ENCODE measurements around the gene OLFML2A. TPM values are rescaled to one million over a fixed set of nuclear protein-coding genes. Genes with fewer than 3 reads are reported as not detected.
A peak's percentile ranks its signal among the peaks of the same experiment; 100 is the strongest.

Gene OLFML2A
- total RNA-seq, 1 experiment from 2014 or later, result 6.7 TPM

DNA sequence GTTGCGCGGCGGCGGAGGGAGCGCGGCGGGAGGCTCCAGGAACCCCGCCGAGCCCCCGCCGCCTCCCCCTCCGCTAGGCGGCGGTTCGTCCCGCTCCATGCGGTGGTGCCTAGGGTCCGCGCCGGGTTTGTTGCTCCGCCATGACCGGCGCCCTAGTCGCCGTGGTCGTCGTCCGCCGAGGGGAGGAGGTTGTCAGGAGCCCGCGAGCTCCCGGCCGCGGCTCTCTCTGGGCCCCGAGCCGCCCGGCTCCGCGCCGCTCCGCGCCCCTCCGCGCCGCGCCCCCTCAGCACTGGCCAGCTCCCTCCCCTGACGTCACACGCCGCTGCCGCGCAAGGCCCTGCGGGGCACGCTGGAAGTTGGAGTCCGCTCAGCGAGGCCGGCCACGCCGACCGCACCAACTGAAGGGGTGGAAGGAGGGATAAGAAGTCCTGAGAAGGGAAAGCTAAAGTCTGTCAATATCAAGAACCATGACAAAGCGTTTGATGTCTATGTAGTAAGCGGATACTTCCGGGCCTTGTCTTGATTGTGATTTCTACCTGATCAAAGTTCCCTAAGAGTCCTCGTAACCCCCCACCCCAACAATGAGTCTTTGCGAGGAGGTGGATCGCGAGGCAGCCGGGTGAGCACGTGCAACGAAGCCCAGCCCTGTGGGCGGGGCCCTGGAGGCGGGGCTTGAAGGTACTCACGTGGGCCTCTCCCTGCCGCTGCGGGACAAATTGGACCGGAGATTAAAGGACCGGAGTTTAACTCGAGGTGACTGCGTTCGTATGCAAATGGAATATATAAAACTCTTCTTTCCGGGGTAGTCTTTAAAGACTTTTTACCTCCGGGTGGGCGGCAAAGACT, 5.7 kb upstream of the OLFML2A start, which contains the start of gene NR6A1:
Gene NR6A1 (minus strand): TSS at position 291 of the 846 bp plus-strand sequence.
- ATAC-seq, result peak; percentile 81
- H3K4me3 Mint-ChIP-seq, result peak within 1 kb of the TSS; percentile 85
- CTCF ChIA-PET, result interaction anchor here (0.6 to 12.2 kb wide), 35 partner anchors 8 to 601 kb away, joined by 3 to 935 read pairs (median 5); partner anchors contain the start of genes ARPC5L, RPL35, SCAI and WDR38
- H3K27ac Mint-ChIP-seq, result peak within 1 kb of the TSS; percentile 98
- no peaks in the 10 kb centered on the region for H3K36me3 Mint-ChIP-seq
- POLR2A ChIA-PET, result interaction anchor here (1.0 to 3.4 kb wide), 7 partner anchors 8 to 470 kb away, joined by 3 to 14 read pairs (median 7); partner anchors contain the start of genes HSPA5, RPL35 and WDR38
- peaks cover 42% of the 10 kb centered on the region for H3K4me1 Mint-ChIP-seq
- TF ChIP-seq, protein P1, sequence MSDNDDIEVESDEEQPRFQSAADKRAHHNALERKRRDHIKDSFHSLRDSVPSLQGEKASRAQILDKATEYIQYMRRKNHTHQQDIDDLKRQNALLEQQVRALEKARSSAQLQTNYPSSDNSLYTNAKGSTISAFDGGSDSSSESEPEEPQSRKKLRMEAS (CRISPR knock-in tag; IDR thresholded peaks at IDR 0.05), result peak; percentile 90
- peak; percentile 94 for TF ChIP-seq CREM (CRISPR knock-in tag; IDR thresholded peaks at IDR 0.05)
- TF ChIP-seq, protein P2, sequence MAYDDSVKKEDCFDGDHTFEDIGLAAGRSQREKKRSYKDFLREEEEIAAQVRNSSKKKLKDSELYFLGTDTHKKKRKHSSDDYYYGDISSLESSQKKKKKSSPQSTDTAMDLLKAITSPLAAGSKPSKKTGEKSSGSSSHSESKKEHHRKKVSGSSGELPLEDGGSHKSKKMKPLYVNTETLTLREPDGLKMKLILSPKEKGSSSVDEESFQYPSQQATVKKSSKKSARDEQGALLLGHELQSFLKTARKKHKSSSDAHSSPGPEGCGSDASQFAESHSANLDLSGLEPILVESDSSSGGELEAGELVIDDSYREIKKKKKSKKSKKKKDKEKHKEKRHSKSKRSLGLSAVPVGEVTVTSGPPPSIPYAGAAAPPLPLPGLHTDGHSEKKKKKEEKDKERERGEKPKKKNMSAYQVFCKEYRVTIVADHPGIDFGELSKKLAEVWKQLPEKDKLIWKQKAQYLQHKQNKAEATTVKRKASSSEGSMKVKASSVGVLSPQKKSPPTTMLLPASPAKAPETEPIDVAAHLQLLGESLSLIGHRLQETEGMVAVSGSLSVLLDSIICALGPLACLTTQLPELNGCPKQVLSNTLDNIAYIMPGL (CRISPR knock-in tag; IDR thresholded peaks at IDR 0.05), result peak; percentile 80; the same call in 1 of the 2 replicates
- peak; percentile 7; the same call in 1 of the 2 replicates for TF ChIP-seq TEAD1 (CRISPR knock-in tag; IDR thresholded peaks at IDR 0.05)
- peak; percentile 67; the same call in 1 of the 2 replicates for TF ChIP-seq TP53 (CRISPR knock-in tag; IDR thresholded peaks at IDR 0.05)
- TF ChIP-seq, protein P3, sequence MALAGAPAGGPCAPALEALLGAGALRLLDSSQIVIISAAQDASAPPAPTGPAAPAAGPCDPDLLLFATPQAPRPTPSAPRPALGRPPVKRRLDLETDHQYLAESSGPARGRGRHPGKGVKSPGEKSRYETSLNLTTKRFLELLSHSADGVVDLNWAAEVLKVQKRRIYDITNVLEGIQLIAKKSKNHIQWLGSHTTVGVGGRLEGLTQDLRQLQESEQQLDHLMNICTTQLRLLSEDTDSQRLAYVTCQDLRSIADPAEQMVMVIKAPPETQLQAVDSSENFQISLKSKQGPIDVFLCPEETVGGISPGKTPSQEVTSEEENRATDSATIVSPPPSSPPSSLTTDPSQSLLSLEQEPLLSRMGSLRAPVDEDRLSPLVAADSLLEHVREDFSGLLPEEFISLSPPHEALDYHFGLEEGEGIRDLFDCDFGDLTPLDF (CRISPR knock-in tag; IDR thresholded peaks at IDR 0.05), result no peak
- peak; percentile 59; the same call in 1 of the 2 replicates for TF ChIP-seq ZBTB21 (CRISPR knock-in tag; IDR thresholded peaks at IDR 0.05; ENCODE audit: borderline replicate concordance)
- peak; percentile 76 for TF ChIP-seq SP1 (CRISPR knock-in tag; conservative IDR thresholded peaks at IDR 0.05)
- TF ChIP-seq ETV6 (CRISPR knock-in tag; IDR thresholded peaks at IDR 0.05), result peak; percentile 35; the same call in 1 of the 2 replicates
- TF ChIP-seq USF2 (CRISPR knock-in tag; IDR thresholded peaks at IDR 0.05), result peak; percentile 85
- TF ChIP-seq, protein P4, sequence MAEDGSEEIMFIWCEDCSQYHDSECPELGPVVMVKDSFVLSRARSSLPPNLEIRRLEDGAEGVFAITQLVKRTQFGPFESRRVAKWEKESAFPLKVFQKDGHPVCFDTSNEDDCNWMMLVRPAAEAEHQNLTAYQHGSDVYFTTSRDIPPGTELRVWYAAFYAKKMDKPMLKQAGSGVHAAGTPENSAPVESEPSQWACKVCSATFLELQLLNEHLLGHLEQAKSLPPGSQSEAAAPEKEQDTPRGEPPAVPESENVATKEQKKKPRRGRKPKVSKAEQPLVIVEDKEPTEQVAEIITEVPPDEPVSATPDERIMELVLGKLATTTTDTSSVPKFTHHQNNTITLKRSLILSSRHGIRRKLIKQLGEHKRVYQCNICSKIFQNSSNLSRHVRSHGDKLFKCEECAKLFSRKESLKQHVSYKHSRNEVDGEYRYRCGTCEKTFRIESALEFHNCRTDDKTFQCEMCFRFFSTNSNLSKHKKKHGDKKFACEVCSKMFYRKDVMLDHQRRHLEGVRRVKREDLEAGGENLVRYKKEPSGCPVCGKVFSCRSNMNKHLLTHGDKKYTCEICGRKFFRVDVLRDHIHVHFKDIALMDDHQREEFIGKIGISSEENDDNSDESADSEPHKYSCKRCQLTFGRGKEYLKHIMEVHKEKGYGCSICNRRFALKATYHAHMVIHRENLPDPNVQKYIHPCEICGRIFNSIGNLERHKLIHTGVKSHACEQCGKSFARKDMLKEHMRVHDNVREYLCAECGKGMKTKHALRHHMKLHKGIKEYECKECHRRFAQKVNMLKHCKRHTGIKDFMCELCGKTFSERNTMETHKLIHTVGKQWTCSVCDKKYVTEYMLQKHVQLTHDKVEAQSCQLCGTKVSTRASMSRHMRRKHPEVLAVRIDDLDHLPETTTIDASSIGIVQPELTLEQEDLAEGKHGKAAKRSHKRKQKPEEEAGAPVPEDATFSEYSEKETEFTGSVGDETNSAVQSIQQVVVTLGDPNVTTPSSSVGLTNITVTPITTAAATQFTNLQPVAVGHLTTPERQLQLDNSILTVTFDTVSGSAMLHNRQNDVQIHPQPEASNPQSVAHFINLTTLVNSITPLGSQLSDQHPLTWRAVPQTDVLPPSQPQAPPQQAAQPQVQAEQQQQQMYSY (CRISPR knock-in tag; IDR thresholded peaks at IDR 0.05), result peak; percentile 51; the same call in 1 of the 2 replicates
- TF ChIP-seq, protein P5, sequence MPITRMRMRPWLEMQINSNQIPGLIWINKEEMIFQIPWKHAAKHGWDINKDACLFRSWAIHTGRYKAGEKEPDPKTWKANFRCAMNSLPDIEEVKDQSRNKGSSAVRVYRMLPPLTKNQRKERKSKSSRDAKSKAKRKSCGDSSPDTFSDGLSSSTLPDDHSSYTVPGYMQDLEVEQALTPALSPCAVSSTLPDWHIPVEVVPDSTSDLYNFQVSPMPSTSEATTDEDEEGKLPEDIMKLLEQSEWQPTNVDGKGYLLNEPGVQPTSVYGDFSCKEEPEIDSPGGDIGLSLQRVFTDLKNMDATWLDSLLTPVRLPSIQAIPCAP (CRISPR knock-in tag; IDR thresholded peaks at IDR 0.05), result no peak
- TF ChIP-seq FOXK1 (CRISPR knock-in tag; IDR thresholded peaks at IDR 0.05), result peak; percentile 76; the same call in 1 of the 2 replicates
- TF ChIP-seq, protein P6, sequence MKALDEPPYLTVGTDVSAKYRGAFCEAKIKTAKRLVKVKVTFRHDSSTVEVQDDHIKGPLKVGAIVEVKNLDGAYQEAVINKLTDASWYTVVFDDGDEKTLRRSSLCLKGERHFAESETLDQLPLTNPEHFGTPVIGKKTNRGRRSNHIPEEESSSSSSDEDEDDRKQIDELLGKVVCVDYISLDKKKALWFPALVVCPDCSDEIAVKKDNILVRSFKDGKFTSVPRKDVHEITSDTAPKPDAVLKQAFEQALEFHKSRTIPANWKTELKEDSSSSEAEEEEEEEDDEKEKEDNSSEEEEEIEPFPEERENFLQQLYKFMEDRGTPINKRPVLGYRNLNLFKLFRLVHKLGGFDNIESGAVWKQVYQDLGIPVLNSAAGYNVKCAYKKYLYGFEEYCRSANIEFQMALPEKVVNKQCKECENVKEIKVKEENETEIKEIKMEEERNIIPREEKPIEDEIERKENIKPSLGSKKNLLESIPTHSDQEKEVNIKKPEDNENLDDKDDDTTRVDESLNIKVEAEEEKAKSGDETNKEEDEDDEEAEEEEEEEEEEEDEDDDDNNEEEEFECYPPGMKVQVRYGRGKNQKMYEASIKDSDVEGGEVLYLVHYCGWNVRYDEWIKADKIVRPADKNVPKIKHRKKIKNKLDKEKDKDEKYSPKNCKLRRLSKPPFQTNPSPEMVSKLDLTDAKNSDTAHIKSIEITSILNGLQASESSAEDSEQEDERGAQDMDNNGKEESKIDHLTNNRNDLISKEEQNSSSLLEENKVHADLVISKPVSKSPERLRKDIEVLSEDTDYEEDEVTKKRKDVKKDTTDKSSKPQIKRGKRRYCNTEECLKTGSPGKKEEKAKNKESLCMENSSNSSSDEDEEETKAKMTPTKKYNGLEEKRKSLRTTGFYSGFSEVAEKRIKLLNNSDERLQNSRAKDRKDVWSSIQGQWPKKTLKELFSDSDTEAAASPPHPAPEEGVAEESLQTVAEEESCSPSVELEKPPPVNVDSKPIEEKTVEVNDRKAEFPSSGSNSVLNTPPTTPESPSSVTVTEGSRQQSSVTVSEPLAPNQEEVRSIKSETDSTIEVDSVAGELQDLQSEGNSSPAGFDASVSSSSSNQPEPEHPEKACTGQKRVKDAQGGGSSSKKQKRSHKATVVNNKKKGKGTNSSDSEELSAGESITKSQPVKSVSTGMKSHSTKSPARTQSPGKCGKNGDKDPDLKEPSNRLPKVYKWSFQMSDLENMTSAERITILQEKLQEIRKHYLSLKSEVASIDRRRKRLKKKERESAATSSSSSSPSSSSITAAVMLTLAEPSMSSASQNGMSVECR (CRISPR knock-in tag; IDR thresholded peaks at IDR 0.05; ENCODE audit: borderline replicate concordance), result peak; percentile 53; the same call in 1 of the 2 replicates
- TF ChIP-seq, protein P7, sequence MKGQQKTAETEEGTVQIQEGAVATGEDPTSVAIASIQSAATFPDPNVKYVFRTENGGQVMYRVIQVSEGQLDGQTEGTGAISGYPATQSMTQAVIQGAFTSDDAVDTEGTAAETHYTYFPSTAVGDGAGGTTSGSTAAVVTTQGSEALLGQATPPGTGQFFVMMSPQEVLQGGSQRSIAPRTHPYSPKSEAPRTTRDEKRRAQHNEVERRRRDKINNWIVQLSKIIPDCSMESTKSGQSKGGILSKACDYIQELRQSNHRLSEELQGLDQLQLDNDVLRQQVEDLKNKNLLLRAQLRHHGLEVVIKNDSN (CRISPR knock-in tag; IDR thresholded peaks at IDR 0.05), result peak; percentile 90
- no peak for TF ChIP-seq NR2C2 (CRISPR knock-in tag; IDR thresholded peaks at IDR 0.05)
- TF ChIP-seq CREB1 (CRISPR knock-in tag; IDR thresholded peaks at IDR 0.05), result no peak
- peak; percentile 11; the same call in 1 of the 2 replicates for TF ChIP-seq FOXP1 (CRISPR knock-in tag; IDR thresholded peaks at IDR 0.05; ENCODE audit: borderline replicate concordance)
- TF ChIP-seq ZNF423 (CRISPR knock-in tag; IDR thresholded peaks at IDR 0.05), result peak; percentile 83
- TF ChIP-seq, protein P8, sequence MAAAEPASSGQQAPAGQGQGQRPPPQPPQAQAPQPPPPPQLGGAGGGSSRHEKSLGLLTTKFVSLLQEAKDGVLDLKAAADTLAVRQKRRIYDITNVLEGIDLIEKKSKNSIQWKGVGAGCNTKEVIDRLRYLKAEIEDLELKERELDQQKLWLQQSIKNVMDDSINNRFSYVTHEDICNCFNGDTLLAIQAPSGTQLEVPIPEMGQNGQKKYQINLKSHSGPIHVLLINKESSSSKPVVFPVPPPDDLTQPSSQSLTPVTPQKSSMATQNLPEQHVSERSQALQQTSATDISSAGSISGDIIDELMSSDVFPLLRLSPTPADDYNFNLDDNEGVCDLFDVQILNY (CRISPR knock-in tag; IDR thresholded peaks at IDR 0.05), result peak; percentile 87
- H3K27me3 Mint-ChIP-seq (ENCODE audit: low read depth), result peaks cover 11% of the 10 kb centered on the region
- peak; percentile 98 for DNase-seq (ENCODE audit: low spot score)
- H3K9me3 Mint-ChIP-seq, result no peaks in the 10 kb centered on the region

Measured in WTC11 (cell line).